HG03432 (cell line): ENCODE data around the gene PAGR1.
A peak's percentile ranks its signal among the peaks of the same experiment; 100 is the strongest.
"Not testable (repeated sequence)": the region's sequence is repeated elsewhere in the genome, so short reads cannot be mapped to it uniquely, and the experiment has no call there.

ENCODE experiments used
- ATAC-seq: cut with Tn5 transposase; IDR thresholded peaks from one replicate; pipeline ENCODE4 v1.9.1; 2021; ENCODE audit warnings: mild to moderate bottlenecking, moderate library complexity; ENCODE audit not compliant: unreplicated experiment

PAGR1 gene

GRCh38 chr16:29862383-29862883, 46.5 kb downstream of the PAGR1 start:
- peak; percentile 15 for ATAC-seq

- peak; percentile 90 for ATAC-seq
These were observed 47.1 kb downstream of the PAGR1 start, which contains the start of gene CDIPT for GRCh38 chr16:29862884-29863668. CDIPT (minus strand) TSS chr16:29863226; CDS start chr16:29862857, 369 bp downstream.

GRCh38 chr16:29863669-29863984, 47.7 kb downstream of the PAGR1 start:
- ATAC-seq = no peak

- no peak for ATAC-seq
These were observed 48.3 kb downstream of the PAGR1 start for GRCh38 chr16:29864205-29864604.

GRCh38 chr16:29868396-29869009, 52.6 kb downstream of the PAGR1 start:
- no peak for ATAC-seq

GRCh38 chr16:29869067-29869466, 53.1 kb downstream of the PAGR1 start:
- ATAC-seq = not testable (repeated sequence)
